Esophagus muscularis mucosa (tissue), 4 donors: ENCODE measurements around the gene TMEM11. TPM values are rescaled to one million over a fixed set of nuclear protein-coding genes. Genes with fewer than 3 reads are reported as not detected.

ENCODE experiments used
- DNase-seq: peaks from one replicate; pipeline ENCODE4 v3.0.0-alpha.2; 2017; ENCODE audit errors: extremely low spot score
- H3K27ac ChIP-seq, 4 donors: fragments of 200-600 bp; sonication (generic); replicated peaks in 1 of 4; 1 replicate in 3 of 4; 2 replicates in 1 of 4; pipeline ENCODE4 v1.5.1; 2016 to 2019; ENCODE audit warnings: mild to moderate bottlenecking in 1 of 4
- H3K27me3 ChIP-seq, 4 donors: fragments of 200-600 bp; sonication (generic); one replicate each; pipeline versions ENCODE4 v1.5.1 to v1.6.0; 2016 to 2019
- H3K36me3 ChIP-seq, 4 donors: fragments of 200-600 bp; sonication (generic); one replicate each; pipeline ENCODE4 v1.5.1; 2016 to 2019
- H3K4me1 ChIP-seq, 4 donors: fragments of 200-600 bp; sonication (generic); one replicate each; pipeline ENCODE4 v1.5.1; 2016 to 2019
- H3K4me3 ChIP-seq, 4 donors: fragments of 200-600 bp; sonication (generic); 1 replicate in 2 of 4; 2 replicates in 2 of 4; pipeline ENCODE4 v1.5.1; 2016 to 2019; ENCODE audit warnings: mild to moderate bottlenecking in 4 of 4, moderate library complexity in 1 of 4
- H3K9me3 ChIP-seq, 4 donors: fragments of 200-600 bp; sonication (generic); 1 replicate in 3 of 4; 2 replicates in 1 of 4; pipeline ENCODE4 v1.5.1; 2016 to 2019
- EP300 ChIP-seq: sonication (generic); formaldehyde crosslinking; IDR thresholded peaks from one replicate; pipeline ENCODE4 v1.6.1; 2017; ENCODE audit warnings: antibody characterized with exemption
- POLR2A ChIP-seq: fragments of 450-650 bp; IDR thresholded peaks from one replicate; pipeline ENCODE4 v1.6.1; 2017; ENCODE audit warnings: antibody characterized with exemption, moderate library complexity, mild to moderate bottlenecking, low read depth
- POLR2AphosphoS5 ChIP-seq, 2 donors: sonication (generic); formaldehyde crosslinking; IDR thresholded peaks; one replicate each; pipeline ENCODE4 v1.6.1; 2017; ENCODE audit warnings: antibody characterized with exemption in 2 of 2
- WGBS: methylation state at CpG from one replicate; pipeline ENCODE4 v1.1.5; 2018; 5-methylcytosine and 5-hydroxymethylcytosine counted together
- intact Hi-C: fragments of 100-400 bp; cut with DNase I; formaldehyde crosslinking; loops from one replicate; pipeline ENCODE4 v1.15.1; 2023
- total RNA-seq, 4 donors: library from RNA; depleted of rRNA; stranded (reverse); fragments of >200 nt; gene quantifications; one replicate each; pipeline versions ENCODE4 v1.1.0 to v1.2.1, GENCODE V29; 2016
- TF ChIP-seq, protein P1 (sequence below), 3 experiments: fragments of 200-600 bp in 2 of 3; fragments of 450-650 bp in 1 of 3; sonication (generic) in 2 of 3; IDR thresholded peaks; one replicate each; pipeline ENCODE4 v1.5.1; 2017 to 2019; ENCODE audit warnings: antibody characterized with exemption in 3 of 3, mild to moderate bottlenecking in 2 of 3, moderate library complexity in 1 of 3

Gene TMEM11
- total RNA-seq, 4 donors from 2014 or later, result 24.1 to 31.0 (median 26.0) TPM

DNA sequence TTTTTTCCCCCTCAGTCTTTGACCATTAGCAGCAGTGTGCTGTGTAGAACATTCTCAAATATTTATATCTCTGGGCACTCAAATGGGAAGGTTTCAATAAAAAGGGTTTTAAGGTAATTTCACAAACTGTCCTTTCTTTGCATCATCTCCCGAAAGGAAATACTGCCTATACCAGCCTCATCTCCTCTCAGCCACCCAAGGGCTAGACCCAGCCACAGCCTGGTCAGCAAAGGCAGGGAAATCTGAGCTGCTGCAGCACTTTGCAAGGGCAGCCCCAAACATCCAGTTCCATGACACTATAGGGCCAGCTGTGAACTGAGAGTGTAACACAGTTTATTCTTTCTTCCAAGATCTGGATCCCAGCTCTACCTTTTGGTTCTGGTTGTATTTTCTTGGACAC, 28.9 kb downstream of the TMEM11 start:
- peaks cover 8 to 61% (median 45%) of the 10 kb centered on the region in 4 donors for H3K36me3 ChIP-seq
- 91% methylated on average over 1 of the region's 1 CpG for WGBS
- no peaks in the 10 kb centered on the region for H3K9me3 ChIP-seq
- TF ChIP-seq EP300 (no peak), POLR2AphosphoS5 (IDR thresholded peaks at IDR 0.05) (no peak), POLR2A (no peak)
- TF ChIP-seq, protein P1, sequence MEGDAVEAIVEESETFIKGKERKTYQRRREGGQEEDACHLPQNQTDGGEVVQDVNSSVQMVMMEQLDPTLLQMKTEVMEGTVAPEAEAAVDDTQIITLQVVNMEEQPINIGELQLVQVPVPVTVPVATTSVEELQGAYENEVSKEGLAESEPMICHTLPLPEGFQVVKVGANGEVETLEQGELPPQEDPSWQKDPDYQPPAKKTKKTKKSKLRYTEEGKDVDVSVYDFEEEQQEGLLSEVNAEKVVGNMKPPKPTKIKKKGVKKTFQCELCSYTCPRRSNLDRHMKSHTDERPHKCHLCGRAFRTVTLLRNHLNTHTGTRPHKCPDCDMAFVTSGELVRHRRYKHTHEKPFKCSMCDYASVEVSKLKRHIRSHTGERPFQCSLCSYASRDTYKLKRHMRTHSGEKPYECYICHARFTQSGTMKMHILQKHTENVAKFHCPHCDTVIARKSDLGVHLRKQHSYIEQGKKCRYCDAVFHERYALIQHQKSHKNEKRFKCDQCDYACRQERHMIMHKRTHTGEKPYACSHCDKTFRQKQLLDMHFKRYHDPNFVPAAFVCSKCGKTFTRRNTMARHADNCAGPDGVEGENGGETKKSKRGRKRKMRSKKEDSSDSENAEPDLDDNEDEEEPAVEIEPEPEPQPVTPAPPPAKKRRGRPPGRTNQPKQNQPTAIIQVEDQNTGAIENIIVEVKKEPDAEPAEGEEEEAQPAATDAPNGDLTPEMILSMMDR (IDR thresholded peaks at IDR 0.05), result no peak
- peaks cover 0 to 12% (median 3%) of the 10 kb centered on the region in 4 donors for H3K4me1 ChIP-seq
- no peak for DNase-seq
- H3K4me3 ChIP-seq, result no peak overlapping the region
- no peaks in the 10 kb centered on the region for H3K27me3 ChIP-seq
- no peak overlapping the region for H3K27ac ChIP-seq
- intact Hi-C loops, result no loop called here

DNA sequence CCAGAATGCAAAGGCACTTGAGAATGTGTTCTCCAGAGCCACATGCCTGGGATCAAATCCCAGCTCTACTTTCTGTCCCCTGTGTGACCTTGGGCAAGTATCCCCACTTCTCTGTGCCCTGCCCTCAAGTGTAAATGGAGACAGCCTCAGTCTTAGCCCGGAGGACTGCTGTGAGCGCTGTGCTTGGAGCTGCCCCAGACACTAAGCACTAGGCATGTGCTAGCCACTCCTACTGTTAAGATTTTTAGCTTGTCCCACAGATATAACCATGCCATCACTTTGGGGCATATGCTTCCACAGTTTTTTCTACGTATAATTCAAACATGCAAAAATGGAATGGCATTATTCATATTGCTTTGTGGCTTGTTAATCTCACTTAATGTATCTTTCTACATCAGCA, 29.4 kb downstream of the TMEM11 start:
- WGBS, result 91% methylated on average over 3 of the region's 3 CpGs
- no peak overlapping the region for H3K4me3 ChIP-seq

DNA sequence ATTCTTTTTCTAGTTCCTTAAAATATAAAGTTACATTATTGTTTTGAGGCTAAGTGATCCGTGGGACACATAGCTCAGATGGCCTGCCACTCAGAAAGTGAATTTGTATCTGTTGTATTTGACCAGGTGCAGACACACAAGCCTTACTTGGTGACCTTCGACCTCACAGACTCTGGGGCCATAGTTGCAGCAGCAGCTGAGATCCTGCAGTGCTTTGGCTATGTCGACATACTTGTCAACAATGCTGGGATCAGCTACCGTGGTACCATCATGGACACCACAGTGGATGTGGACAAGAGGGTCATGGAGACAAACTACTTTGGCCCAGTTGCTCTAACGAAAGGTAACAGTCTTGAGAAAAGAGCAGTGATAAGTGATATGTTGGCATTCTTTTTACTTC, 30.5 kb downstream of the TMEM11 start:
- Histone ChIP-seq H3K27me3 (no peaks in the 10 kb centered on the region), H3K27ac (no peak overlapping the region), H3K4me1 (peaks cover 0 to 12% (median 3%) of the 10 kb centered on the region in 4 donors), H3K36me3 (peaks cover 8 to 62% (median 42%) of the 10 kb centered on the region in 4 donors), H3K9me3 (no peaks in the 10 kb centered on the region), H3K4me3 (no peak overlapping the region)
- intact Hi-C loops, result no loop called here
- 69% methylated on average over 5 of the region's 5 CpGs for WGBS
- TF ChIP-seq POLR2AphosphoS5 (IDR thresholded peaks at IDR 0.05) (no peak), EP300 (no peak), POLR2A (no peak)
- TF ChIP-seq, protein P1 (IDR thresholded peaks at IDR 0.05), result no peak
- no peak for DNase-seq

More for the DNA sequence above, 29.4 kb downstream of the TMEM11 start:
- H3K4me1 ChIP-seq, result peaks cover 0 to 12% (median 3%) of the 10 kb centered on the region in 4 donors
- no peak for DNase-seq
- no peaks in the 10 kb centered on the region for H3K27me3 ChIP-seq
- H3K9me3 ChIP-seq, result no peaks in the 10 kb centered on the region
- no peak for TF ChIP-seq POLR2AphosphoS5 (IDR thresholded peaks at IDR 0.05)
- no peak for TF ChIP-seq EP300
- TF ChIP-seq, protein P1 (IDR thresholded peaks at IDR 0.05), result no peak
- no peak for TF ChIP-seq POLR2A
- intact Hi-C loops, result no loop called here
- peaks cover 8 to 62% (median 47%) of the 10 kb centered on the region in 4 donors for H3K36me3 ChIP-seq
- H3K27ac ChIP-seq, result no peak overlapping the region

DNA sequence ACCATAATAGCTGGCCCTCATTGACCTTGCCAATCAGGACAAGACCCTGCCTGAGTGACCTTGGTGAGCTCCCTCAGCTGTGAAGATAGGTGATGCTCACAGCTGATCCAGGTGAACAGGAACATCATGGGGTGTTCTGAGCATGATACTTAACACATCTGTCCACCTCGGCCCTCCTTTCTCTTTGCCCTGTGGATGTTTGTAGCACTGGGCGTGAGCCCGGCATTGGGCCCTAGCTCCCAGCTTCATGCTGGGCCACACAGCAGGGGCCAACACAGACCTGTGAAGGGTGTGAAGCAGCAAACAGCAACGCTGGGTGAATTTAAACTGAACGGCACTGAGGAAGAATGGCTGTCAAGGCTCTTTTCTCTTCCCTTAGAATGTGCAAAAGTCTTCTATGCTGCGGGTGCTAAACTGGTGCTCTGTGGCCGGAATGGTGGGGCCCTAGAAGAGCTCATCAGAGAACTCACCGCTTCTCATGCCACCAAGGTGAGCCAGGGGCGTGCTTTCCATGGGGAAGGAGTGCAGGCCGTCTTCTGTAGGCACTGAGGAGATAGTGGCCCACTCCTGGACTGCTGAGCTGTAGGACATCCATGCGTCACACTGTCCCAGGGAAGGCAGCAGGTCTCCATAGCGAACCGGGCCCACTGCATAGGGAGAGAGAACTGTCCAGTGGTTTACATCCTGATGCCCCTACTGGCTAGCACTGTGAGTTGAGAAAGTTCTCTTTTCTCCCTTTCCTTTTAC, 35.9 kb downstream of the TMEM11 start:
- H3K4me1 ChIP-seq, result peaks cover 5 to 21% (median 7%) of the 10 kb centered on the region in 4 donors
- H3K27me3 ChIP-seq, result no peaks in the 10 kb centered on the region
- DNase-seq, result peak; percentile 62
- H3K27ac ChIP-seq, result no peak overlapping the region
- H3K9me3 ChIP-seq, result no peaks in the 10 kb centered on the region
- intact Hi-C loops, result no loop called here
- peaks cover 9 to 70% (median 31%) of the 10 kb centered on the region in 4 donors for H3K36me3 ChIP-seq
- TF ChIP-seq POLR2AphosphoS5 (IDR thresholded peaks at IDR 0.05) (no peak), POLR2A (no peak), EP300 (no peak)
- TF ChIP-seq, protein P1 (IDR thresholded peaks at IDR 0.05), result no peak
- no peak overlapping the region for H3K4me3 ChIP-seq
- 85% methylated on average over 8 of the region's 13 CpGs for WGBS
